ENCODE data around the gene PLLP. TPM values are rescaled to one million over a fixed set of nuclear protein-coding genes. Genes with fewer than 3 reads are reported as not detected.
A peak's percentile ranks its signal among the peaks of the same experiment; 100 is the strongest.

The PLLP gene
- total RNA-seq, 1 donor from 2014 or later = 4.9 TPM

DNA sequence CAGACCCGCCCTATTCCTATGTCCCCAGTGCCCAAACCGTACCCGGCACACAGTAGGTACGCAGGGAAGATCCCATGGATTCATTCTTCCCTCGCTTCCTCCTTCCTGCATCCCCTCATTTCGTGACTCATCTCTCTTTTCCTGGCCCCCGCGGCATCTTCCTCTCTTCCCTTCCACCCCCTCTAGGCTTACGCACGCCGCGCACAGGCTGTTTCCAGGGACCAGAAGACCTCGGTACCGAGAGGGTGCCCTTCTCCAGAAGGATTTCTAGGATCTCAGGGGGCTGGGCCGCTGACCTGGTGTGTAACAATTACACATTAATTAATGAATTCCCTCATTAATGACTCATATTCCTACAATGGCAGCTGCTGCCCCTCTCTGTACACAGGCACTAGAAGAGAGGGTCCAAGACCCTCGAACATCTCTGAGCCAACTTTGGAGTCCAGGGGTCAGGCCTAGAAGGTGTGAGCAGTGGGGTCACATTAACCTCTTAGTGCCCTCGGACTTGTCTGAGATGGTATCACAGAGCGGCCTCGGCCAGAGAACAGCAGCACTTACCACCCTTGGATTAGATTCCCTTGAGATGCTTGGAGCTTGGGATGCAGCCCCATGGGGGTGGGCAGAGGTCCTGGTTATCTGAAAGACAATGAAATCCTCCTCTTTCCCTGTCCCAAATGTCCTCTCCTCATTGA is 16.8 kb upstream of the PLLP start:
- Mint-ChIP-seq H3K36me3 (no peaks in the 10 kb centered on the region), H3K27me3 (no peaks in the 10 kb centered on the region), H3K4me1 (ENCODE audit: unreplicated experiment) (no peaks in the 10 kb centered on the region), H3K4me3 (peak overlapping the region; percentile 15), H3K27ac (no peak overlapping the region), H3K9me3 (no peaks in the 10 kb centered on the region)
- TF ChIP-seq, protein P1, sequence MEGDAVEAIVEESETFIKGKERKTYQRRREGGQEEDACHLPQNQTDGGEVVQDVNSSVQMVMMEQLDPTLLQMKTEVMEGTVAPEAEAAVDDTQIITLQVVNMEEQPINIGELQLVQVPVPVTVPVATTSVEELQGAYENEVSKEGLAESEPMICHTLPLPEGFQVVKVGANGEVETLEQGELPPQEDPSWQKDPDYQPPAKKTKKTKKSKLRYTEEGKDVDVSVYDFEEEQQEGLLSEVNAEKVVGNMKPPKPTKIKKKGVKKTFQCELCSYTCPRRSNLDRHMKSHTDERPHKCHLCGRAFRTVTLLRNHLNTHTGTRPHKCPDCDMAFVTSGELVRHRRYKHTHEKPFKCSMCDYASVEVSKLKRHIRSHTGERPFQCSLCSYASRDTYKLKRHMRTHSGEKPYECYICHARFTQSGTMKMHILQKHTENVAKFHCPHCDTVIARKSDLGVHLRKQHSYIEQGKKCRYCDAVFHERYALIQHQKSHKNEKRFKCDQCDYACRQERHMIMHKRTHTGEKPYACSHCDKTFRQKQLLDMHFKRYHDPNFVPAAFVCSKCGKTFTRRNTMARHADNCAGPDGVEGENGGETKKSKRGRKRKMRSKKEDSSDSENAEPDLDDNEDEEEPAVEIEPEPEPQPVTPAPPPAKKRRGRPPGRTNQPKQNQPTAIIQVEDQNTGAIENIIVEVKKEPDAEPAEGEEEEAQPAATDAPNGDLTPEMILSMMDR (conservative IDR thresholded peaks at IDR 0.05) = no peak
- no peak for DNase-seq (ENCODE audit: extremely low spot score, unreplicated experiment)

DNA sequence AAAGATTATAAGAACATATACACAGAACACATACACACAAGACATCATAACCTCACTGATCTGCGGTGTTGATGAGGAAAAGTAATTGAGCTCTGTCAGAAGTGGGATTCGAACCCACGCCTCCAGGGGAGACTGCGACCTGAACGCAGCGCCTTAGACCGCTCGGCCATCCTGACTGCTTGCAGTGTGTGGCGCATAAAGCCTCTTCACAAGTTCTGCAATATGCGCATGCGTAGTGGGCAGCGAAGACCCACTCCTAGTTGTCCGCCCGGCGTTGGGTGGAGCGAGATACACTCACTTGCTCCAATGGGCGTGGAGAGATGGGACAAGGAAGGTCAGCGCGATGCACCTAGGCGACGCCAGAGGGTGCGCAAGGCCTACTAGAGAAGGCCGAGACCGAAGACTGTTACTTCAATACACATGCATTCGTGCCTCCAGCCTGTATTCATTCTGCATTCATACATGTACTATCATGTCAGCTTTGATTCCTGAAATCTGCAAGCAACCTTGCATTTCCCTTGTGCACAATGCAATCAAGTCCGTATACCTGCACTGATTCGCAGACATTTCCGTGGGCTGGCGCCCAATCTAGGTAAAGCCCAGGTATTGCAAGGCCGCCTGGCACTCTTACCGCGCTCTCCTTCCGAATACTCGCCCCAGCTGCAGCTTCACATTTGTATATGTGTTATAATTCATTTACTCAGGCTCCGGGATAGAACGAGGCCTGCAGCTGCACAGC is 16.1 kb upstream of the PLLP start:
- peak; percentile 99 for DNase-seq (ENCODE audit: extremely low spot score, unreplicated experiment)
- Mint-ChIP-seq H3K9me3 (no peaks in the 10 kb centered on the region), H3K4me3 (no peak overlapping the region), H3K4me1 (ENCODE audit: unreplicated experiment) (no peaks in the 10 kb centered on the region), H3K27ac (no peak overlapping the region), H3K36me3 (no peaks in the 10 kb centered on the region), H3K27me3 (no peaks in the 10 kb centered on the region)
- TF ChIP-seq, protein P1 (conservative IDR thresholded peaks at IDR 0.05) = peak; percentile 97

DNA sequence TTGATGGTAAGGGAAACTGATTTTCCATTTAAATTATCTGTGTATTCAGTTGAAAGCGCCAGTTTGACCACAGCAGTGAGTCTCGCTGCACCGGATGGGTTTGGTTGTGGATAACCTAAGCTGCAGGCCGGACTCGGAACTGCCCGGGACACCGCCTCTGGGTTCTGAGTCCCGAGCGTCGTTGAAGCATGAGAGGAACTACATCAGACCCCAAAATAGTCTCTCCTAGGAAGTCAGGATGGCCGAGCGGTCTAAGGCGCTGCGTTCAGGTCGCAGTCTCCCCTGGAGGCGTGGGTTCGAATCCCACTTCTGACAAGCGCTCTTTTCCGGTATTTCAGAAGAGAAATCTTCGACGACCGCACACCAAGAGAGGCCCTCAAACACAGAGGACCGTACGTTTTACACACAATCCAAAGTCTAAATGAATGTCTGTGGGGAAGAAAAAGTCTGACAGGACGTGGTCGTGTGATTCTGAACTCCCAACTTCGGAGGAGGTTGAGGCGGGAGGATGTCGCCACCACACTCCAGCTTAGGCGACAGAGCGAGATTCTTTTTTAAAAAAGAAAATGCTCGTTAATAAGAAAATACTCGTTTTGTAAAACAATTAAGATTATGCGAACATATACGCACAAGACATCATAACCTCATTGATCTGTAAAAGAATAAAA is 15.4 kb upstream of the PLLP start:
- Mint-ChIP-seq H3K9me3 (no peaks in the 10 kb centered on the region), H3K27me3 (no peaks in the 10 kb centered on the region), H3K4me3 (no peak overlapping the region), H3K27ac (no peak overlapping the region), H3K36me3 (no peaks in the 10 kb centered on the region), H3K4me1 (ENCODE audit: unreplicated experiment) (no peaks in the 10 kb centered on the region)
- peak; percentile 90 for DNase-seq (ENCODE audit: extremely low spot score, unreplicated experiment)
- TF ChIP-seq, protein P1 (conservative IDR thresholded peaks at IDR 0.05) = peak; percentile 21

DNA sequence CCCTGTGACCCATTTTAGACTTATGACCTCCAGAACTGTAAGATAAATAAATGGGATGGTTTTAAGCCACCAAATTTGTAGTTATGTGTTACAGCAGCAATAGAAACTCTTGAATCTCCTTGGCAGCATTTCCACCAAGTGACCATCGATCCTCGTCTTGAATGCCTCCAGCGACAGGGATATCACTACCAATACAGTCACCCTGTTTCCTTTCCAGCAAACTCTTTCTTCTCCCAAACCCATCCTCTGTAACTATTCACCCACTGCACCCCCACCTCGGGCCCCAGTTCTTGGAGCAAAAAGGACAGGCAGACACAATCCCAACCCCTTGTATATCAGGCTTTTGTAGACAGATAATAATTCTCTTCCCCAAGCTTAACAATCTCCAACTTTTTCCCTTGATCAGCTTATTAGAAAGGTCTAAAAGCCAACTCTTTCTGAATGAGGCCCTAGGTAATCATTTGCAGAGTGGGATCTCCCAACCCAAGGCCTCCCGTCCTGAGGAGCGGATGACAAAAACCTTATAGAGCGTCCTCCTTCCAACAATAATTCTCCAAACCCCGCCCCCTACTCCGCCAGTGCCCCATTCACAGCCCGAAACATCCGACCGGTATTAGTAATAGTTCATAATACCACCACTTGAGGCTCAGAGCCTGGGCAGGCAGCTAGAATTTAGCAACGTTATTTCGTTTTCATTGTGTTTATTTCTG is 14.7 kb upstream of the PLLP start:
- Mint-ChIP-seq H3K27me3 (no peaks in the 10 kb centered on the region), H3K36me3 (no peaks in the 10 kb centered on the region), H3K4me1 (ENCODE audit: unreplicated experiment) (no peaks in the 10 kb centered on the region), H3K4me3 (no peak overlapping the region), H3K9me3 (no peaks in the 10 kb centered on the region), H3K27ac (no peak overlapping the region)
- TF ChIP-seq, protein P1 (conservative IDR thresholded peaks at IDR 0.05) = peak; percentile 71
- no peak for DNase-seq (ENCODE audit: extremely low spot score, unreplicated experiment)

DNA sequence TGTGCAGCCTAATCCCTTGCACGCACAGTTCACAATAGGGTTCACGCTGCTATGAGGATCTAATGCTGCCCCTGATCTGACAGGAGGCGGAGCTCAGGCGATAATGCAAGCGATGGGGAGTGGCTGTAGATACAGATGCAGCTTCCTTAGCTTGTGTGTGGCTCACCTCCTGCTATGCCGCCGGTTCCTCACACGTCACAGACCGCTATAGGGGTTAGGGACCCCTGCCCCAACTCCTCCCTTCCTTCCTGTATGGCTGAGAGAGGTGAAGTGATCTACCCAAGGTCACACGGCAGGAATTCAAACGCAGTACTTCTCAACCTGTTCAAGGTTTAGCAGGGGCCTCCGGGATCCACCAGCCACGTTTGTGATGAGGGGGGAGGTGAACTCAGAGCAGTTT is 13.4 kb upstream of the PLLP start:
- peak overlapping the region; percentile 49 for H3K4me3 Mint-ChIP-seq
- no peaks in the 10 kb centered on the region for H3K36me3 Mint-ChIP-seq
- DNase-seq (ENCODE audit: extremely low spot score, unreplicated experiment) = no peak
- peak overlapping the region; percentile 48 for H3K27ac Mint-ChIP-seq
- TF ChIP-seq, protein P1 (conservative IDR thresholded peaks at IDR 0.05) = no peak
- H3K9me3 Mint-ChIP-seq = no peaks in the 10 kb centered on the region
- H3K27me3 Mint-ChIP-seq = no peaks in the 10 kb centered on the region
- no peaks in the 10 kb centered on the region for H3K4me1 Mint-ChIP-seq (ENCODE audit: unreplicated experiment)

Measured in type B pancreatic cell (in vitro differentiated cells).